K562 (cell line): ENCODE results near the gene AMFR.
"Not testable (repeated sequence)": the region's sequence is repeated elsewhere in the genome, so short reads cannot be mapped to it uniquely, and the experiment has no call there.

Source experiments
- CTCF ChIP-seq, 3 experiments: IDR thresholded peaks in 2 of 3; conservative IDR thresholded peaks in 1 of 3; 2 replicates each; pipeline ENCODE4 v1.5.1; 2011 to 2012; ENCODE audit warnings: low read length in 3 of 3, mild to moderate bottlenecking in 3 of 3, control low read depth in 2 of 3, improper control_type of control experiment in 1 of 3, inconsistent platforms in 1 of 3, low read depth in 1 of 3, mixed read lengths in 1 of 3, moderate library complexity in 1 of 3; ENCODE audit not compliant: insufficient read depth in 2 of 3
- HMG20A ChIP-seq: fragments of 450-650 bp; formaldehyde crosslinking; conservative IDR thresholded peaks from 2 replicates; pipeline ENCODE4 v1.4.0; 2020; ENCODE audit warnings: mild to moderate bottlenecking, mixed read lengths
- MTA1 ChIP-seq: fragments of 450-650 bp; IDR thresholded peaks from 2 replicates; pipeline ENCODE4 v1.6.1; 2017; ENCODE audit warnings: borderline replicate concordance
- NCOA2 ChIP-seq, 2 experiments: fragments of 450-650 bp; IDR thresholded peaks; 2 replicates each; pipeline ENCODE4 v1.6.1; 2018; ENCODE audit warnings: mild to moderate bottlenecking in 2 of 2, moderate library complexity in 1 of 2; ENCODE audit not compliant: partially characterized antibody in 2 of 2
- PHB2 ChIP-seq: fragments of 450-650 bp; IDR thresholded peaks from 2 replicates; pipeline ENCODE4 v1.6.1; 2017; ENCODE audit warnings: low read depth
- POLR2A ChIP-seq: fragments of 450-650 bp; conservative IDR thresholded peaks from 2 replicates; pipeline ENCODE4 v1.6.1; 2016
- POLR2B ChIP-seq: fragments of 450-650 bp; IDR thresholded peaks from 2 replicates; pipeline ENCODE4 v1.6.1; 2018; ENCODE audit warnings: low read depth; ENCODE audit not compliant: partially characterized antibody
- SNRNP70 ChIP-seq: fragments of 200-400 bp; formaldehyde crosslinking; optimal IDR thresholded peaks from 2 replicates; pipeline ENCODE3; 2017; ENCODE audit warnings: low read depth, low read length
- ZNF644 ChIP-seq: fragments of 200-800 bp; sonication (Bioruptor generic); IDR thresholded peaks from 2 replicates; pipeline ENCODE4 v1.6.1; 2016; ENCODE audit warnings: low read depth, missing genetic modification characterization, missing compliant biosample characterization

- not testable (repeated sequence) for TF ChIP-seq PHB2; CTCF (IDR thresholded peaks at IDR 0.05 in 2 of 3, conservative IDR thresholded peaks at IDR 0.05 in 1 of 3; ENCODE audit: insufficient read depth in 2 of 3, low read depth in 1 of 3, low read length in 3 of 3); MTA1; POLR2A; HMG20A (CRISPR knock-in tag); SNRNP70; NCOA2 (IDR thresholded peaks at IDR 0.05; ENCODE audit: partially characterized antibody in 2 of 2); POLR2B; ZNF644 (tag)
Measured at GRCh38 chr16:56380778-56381485, 44.4 kb downstream of the AMFR start.
